ENCODE measurements around the gene LIMA1. TPM values are rescaled to one million over a fixed set of nuclear protein-coding genes. Genes with fewer than 3 reads are reported as not detected.
"Not testable (repeated sequence)": the region's sequence is repeated elsewhere in the genome, so short reads cannot be mapped to it uniquely, and the experiment has no call there.

LIMA1 gene
- total RNA-seq, 1 donor, result 4.4 TPM

- Histone ChIP-seq H3K9me3 (ENCODE audit: low read depth, low read length) (no peaks in the 10 kb centered on the region), H3K4me3 (ENCODE audit: low read length) (no peak overlapping the region), H3K27me3 (ENCODE audit: insufficient read depth, low read length) (no peaks in the 10 kb centered on the region), H3K4me1 (ENCODE audit: insufficient read depth, low read length) (peaks cover 11% of the 10 kb centered on the region)
Observed at GRCh38 chr12:50184261-50184660, 99.1 kb downstream of the LIMA1 start.

GRCh38 chr12:50182461-50182860, 100.9 kb downstream of the LIMA1 start:
- Histone ChIP-seq H3K9me3 (ENCODE audit: low read depth, low read length) (no peaks in the 10 kb centered on the region), H3K4me1 (ENCODE audit: insufficient read depth, low read length) (no peaks in the 10 kb centered on the region), H3K4me3 (ENCODE audit: low read length) (no peak overlapping the region), H3K27me3 (ENCODE audit: insufficient read depth, low read length) (no peaks in the 10 kb centered on the region)

DNA sequence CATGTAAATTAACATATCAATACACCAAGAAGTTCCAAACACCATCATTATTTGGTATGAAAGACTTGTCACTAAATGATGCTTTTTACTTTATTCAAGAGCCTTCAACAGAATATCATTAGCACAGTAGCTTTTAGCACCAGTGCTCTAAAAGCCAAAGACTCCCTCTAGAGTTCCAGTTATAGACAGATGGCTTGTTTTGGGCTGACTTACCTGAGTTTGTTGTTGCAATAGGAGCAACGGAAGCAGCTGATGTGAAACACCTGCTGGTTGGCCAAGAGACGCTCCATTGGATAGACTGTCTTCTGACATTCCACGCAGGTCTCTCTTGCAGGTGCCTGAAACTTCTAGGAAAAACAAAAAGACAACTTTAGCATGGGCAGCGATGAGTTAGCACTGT, 101.6 kb downstream of the LIMA1 start:
- Histone ChIP-seq H3K4me3 (ENCODE audit: low read length) (no peak overlapping the region), H3K27me3 (ENCODE audit: insufficient read depth, low read length) (no peaks in the 10 kb centered on the region), H3K4me1 (ENCODE audit: insufficient read depth, low read length) (no peaks in the 10 kb centered on the region), H3K9me3 (ENCODE audit: low read depth, low read length) (no peaks in the 10 kb centered on the region)

- no peaks in the 10 kb centered on the region for H3K27me3 ChIP-seq (ENCODE audit: insufficient read depth, low read length)
- no peak overlapping the region for H3K4me3 ChIP-seq (ENCODE audit: low read length)
- no peaks in the 10 kb centered on the region for H3K4me1 ChIP-seq (ENCODE audit: insufficient read depth, low read length)
- no peaks in the 10 kb centered on the region for H3K9me3 ChIP-seq (ENCODE audit: low read depth, low read length)
Observed at GRCh38 chr12:50175716-50176026, 107.6 kb downstream of the LIMA1 start.

DNA sequence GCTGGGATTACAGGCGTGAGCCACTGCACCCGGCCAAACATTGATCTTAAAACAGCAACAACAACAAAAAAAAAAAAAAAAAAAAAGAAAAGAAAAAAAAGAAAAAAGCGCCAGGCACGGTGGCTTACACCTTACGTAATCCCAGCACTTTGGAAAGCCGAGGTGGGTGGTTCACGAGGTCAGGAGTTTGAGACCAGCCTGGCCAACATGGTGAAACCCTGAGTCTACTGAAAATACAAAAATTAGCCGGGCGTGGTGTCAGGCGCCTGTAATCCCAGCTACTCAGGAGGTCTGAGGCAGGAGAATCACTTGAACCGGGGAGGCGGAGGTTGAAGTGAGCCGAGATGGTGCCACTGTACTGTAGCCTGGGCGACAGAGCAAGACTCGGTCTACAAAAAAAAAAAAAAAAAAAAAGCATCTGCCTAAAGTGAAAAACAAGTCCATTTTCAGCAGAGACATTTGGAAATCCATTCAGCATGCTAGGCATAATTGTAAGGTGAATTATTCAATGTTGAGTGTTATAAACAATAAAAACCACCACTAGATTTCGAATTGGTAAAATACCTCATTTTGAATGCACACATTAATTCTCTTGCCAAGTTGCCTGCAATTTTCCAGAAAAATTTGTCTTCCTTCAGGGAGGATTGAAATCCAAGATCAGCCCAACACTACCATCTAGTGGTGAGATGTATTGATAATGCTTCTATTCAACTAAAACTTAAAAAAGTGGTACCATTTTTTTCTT, 108.2 kb downstream of the LIMA1 start:
- Histone ChIP-seq H3K9me3 (ENCODE audit: low read depth, low read length) (no peaks in the 10 kb centered on the region), H3K4me3 (ENCODE audit: low read length) (no peak overlapping the region), H3K27me3 (ENCODE audit: insufficient read depth, low read length) (no peaks in the 10 kb centered on the region), H3K4me1 (ENCODE audit: insufficient read depth, low read length) (no peaks in the 10 kb centered on the region)

DNA sequence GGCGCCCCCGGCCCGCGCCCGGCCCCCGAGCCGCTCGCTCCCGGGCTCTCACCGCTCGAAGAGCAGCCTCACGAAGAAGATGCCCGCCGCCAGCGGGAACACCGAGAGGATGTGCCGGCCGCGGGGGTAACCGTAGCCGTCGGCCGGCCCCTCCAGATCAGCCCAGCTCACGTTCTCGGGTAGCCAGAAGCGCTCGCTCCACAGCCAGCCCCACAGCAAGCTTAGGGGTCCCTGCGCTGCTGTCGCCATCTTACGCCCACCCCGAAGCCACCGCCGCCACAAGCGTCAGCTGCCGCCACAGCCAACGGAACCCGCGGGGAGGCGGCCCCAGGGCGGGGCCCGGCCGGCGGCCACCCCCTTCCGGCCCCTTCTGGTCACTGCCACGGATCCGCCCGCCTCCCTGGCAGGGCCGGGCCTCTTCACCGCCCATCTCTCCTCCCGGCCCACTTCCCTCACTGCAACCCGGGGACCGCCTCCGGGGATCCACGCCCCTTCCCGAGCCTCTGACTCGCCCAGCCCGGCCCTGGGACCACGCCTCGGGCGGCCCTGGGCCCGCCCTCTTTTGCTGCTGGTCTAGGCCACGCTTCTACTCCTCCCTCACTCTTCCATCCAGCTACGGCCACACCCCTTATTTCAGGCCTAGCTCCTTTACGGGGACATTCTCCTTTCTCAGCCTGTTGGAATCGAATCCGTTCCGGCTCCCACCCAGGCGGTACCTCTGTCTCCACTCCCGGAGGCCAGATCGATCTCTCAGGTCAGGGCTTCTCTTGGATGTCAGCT, 116.1 kb downstream of the LIMA1 start, which contains the start of gene CERS5:
Gene CERS5, minus strand, starts transcription at position 321 of the 780 bp plus-strand sequence. Its CDS starts 72 bp downstream, at position 249.
- H3K4me3 ChIP-seq (ENCODE audit: low read length), result peak within 1 kb of the TSS; percentile 90
- no peaks in the 10 kb centered on the region for H3K9me3 ChIP-seq (ENCODE audit: low read depth, low read length)
- peaks cover 29% of the 10 kb centered on the region for H3K4me1 ChIP-seq (ENCODE audit: insufficient read depth, low read length)
- no peaks in the 10 kb centered on the region for H3K27me3 ChIP-seq (ENCODE audit: insufficient read depth, low read length)

DNA sequence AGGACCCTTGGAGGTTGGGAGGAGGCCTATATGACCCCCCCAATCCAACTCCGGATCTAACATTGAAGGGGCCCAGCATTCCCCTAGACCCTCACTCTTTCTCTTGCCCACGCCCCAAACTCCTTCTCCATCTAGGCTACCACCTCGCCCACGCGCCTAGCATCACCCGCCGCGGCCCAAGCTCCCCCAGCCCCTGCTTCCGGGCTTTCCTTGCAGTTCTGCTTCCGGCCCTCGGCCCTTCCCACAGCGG, 116.6 kb downstream of the LIMA1 start:
- H3K4me1 ChIP-seq (ENCODE audit: insufficient read depth, low read length), result peaks cover 32% of the 10 kb centered on the region
- H3K27me3 ChIP-seq (ENCODE audit: insufficient read depth, low read length), result no peaks in the 10 kb centered on the region
- H3K9me3 ChIP-seq (ENCODE audit: low read depth, low read length), result no peaks in the 10 kb centered on the region

DNA sequence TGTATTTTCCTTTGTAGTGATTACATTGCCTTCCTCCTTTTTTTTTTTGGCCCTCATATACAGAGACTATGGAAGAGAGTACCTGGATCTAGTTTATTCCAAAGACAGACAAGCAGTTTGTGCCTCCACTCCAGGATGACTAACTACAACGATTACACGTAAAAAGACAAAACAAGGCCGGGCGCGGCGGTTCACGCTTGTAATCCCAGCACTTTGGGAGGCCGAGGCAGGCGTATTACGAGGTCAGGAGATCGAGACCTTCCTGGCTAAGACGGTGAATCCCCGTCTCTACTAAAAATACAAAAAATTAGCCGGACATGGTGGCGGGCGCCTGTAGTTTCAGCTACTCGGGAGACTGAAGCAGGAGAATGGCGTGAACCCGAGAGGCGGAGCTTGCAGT, 118.4 kb downstream of the LIMA1 start:
- no peak overlapping the region for H3K4me3 ChIP-seq (ENCODE audit: low read length)
- no peaks in the 10 kb centered on the region for H3K27me3 ChIP-seq (ENCODE audit: insufficient read depth, low read length)
- H3K4me1 ChIP-seq (ENCODE audit: insufficient read depth, low read length), result peaks cover 36% of the 10 kb centered on the region
- no peaks in the 10 kb centered on the region for H3K9me3 ChIP-seq (ENCODE audit: low read depth, low read length)

More for the DNA sequence above, 116.6 kb downstream of the LIMA1 start:
- H3K4me3 ChIP-seq (ENCODE audit: low read length), result peak overlapping the region; percentile 90

GRCh38 chr12:50162230-50162629, 121.1 kb downstream of the LIMA1 start:
- Histone ChIP-seq H3K4me1 (ENCODE audit: insufficient read depth, low read length) (peaks cover 27% of the 10 kb centered on the region), H3K9me3 (ENCODE audit: low read depth, low read length) (no peaks in the 10 kb centered on the region), H3K4me3 (ENCODE audit: low read length) (no peak overlapping the region), H3K27me3 (ENCODE audit: insufficient read depth, low read length) (no peaks in the 10 kb centered on the region)

- peaks cover 15% of the 10 kb centered on the region for H3K4me1 ChIP-seq (ENCODE audit: insufficient read depth, low read length)
- no peaks in the 10 kb centered on the region for H3K9me3 ChIP-seq (ENCODE audit: low read depth, low read length)
- H3K27me3 ChIP-seq (ENCODE audit: insufficient read depth, low read length), result no peaks in the 10 kb centered on the region
- no peak overlapping the region for H3K4me3 ChIP-seq (ENCODE audit: low read length)
Observed at GRCh38 chr12:50160643-50161042, 122.7 kb downstream of the LIMA1 start.

- H3K9me3 ChIP-seq (ENCODE audit: low read depth, low read length), result no peaks in the 10 kb centered on the region
- no peak overlapping the region for H3K4me3 ChIP-seq (ENCODE audit: low read length)
- no peaks in the 10 kb centered on the region for H3K27me3 ChIP-seq (ENCODE audit: insufficient read depth, low read length)
- H3K4me1 ChIP-seq (ENCODE audit: insufficient read depth, low read length), result peaks cover 7% of the 10 kb centered on the region
Observed at GRCh38 chr12:50157259-50157658, 126.1 kb downstream of the LIMA1 start.

- Histone ChIP-seq H3K4me3 (ENCODE audit: low read length) (no peak overlapping the region), H3K27me3 (ENCODE audit: insufficient read depth, low read length) (no peaks in the 10 kb centered on the region), H3K4me1 (ENCODE audit: insufficient read depth, low read length) (peaks cover 3% of the 10 kb centered on the region), H3K9me3 (ENCODE audit: low read depth, low read length) (no peaks in the 10 kb centered on the region)
Observed at GRCh38 chr12:50156641-50157040, 126.7 kb downstream of the LIMA1 start.

GRCh38 chr12:50154947-50155346, 128.4 kb downstream of the LIMA1 start:
- not testable (repeated sequence) for H3K9me3 ChIP-seq (ENCODE audit: low read depth, low read length); H3K4me1 ChIP-seq (ENCODE audit: insufficient read depth, low read length); H3K4me3 ChIP-seq (ENCODE audit: low read length); H3K27me3 ChIP-seq (ENCODE audit: insufficient read depth, low read length)

DNA sequence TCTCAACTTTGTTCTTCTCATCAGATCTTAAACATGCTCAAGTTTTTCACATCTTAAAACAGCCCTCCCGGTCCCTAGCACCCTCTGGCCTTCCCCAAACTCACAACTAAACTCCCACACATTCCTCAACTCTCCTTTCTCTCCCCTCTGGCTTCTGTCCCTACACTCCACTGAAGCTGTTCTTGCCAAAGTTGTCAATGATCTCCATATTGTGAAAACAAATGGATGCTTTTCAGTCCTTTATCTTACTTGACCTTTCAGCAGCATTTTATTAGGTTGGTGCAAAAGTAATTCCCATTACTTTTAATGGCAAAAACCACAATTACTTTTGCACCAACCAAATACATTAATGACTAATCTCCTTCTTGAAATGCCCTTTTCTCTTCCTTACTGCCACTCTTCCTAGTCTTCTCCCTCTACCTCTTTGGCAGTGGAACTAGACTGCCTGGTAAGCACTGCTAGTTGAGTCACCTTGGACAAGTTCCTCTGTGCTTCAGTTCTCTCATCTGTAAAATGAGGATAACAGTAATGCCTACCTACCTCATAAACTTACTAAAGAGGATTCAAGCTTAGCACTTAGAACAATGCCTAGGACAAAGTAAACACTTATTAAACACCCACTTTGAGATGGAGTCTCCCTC, 132.2 kb downstream of the LIMA1 start:
- Histone ChIP-seq H3K4me3 (ENCODE audit: low read length) (no peak overlapping the region), H3K27me3 (ENCODE audit: insufficient read depth, low read length) (no peaks in the 10 kb centered on the region), H3K4me1 (ENCODE audit: insufficient read depth, low read length) (no peaks in the 10 kb centered on the region), H3K9me3 (ENCODE audit: low read depth, low read length) (no peaks in the 10 kb centered on the region)

DNA sequence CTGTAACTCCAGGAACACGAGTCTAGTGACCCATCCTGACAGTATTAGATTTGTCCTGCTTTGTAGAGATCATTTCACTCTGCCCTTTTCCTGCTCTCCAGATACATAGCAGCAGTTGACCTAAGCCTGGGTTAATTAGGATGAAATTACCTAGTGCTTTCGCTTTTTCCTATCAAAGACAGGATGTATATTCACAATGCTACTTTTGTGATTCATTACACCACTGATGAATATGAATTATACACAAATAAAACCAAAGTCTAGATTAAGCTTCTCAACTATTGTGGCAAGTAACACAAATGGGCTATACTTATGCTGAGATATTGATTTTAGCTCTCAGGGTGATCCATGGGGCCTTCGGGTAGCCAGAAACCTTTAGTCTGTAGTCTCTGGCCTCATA, 134.0 kb downstream of the LIMA1 start:
- Histone ChIP-seq H3K4me3 (ENCODE audit: low read length) (no peak overlapping the region), H3K27me3 (ENCODE audit: insufficient read depth, low read length) (no peaks in the 10 kb centered on the region), H3K4me1 (ENCODE audit: insufficient read depth, low read length) (no peaks in the 10 kb centered on the region), H3K9me3 (ENCODE audit: low read depth, low read length) (no peaks in the 10 kb centered on the region)
